OCI-LY1 (cell line): ENCODE results near the gene RPL36A.

ENCODE experiments used
- H2AFZ ChIP-seq: fragments of 200-600 bp; sonication (generic), shearing (Covaris generic); 2 replicates; pipeline ENCODE4 v1.6.0; 2014; ENCODE audit warnings: antibody characterized with exemption, mild to moderate bottlenecking, low read length
- H3F3A ChIP-seq: fragments of 200-600 bp; sonication (generic), shearing (Covaris generic); 2 replicates; pipeline ENCODE4 v1.6.0; 2014; ENCODE audit warnings: mild to moderate bottlenecking, antibody characterized with exemption, low read length, moderate library complexity; ENCODE audit not compliant: insufficient read depth
- H3K27ac ChIP-seq: fragments of 200-600 bp; sonication (generic); 2 replicates; pipeline ENCODE4 v1.5.1; 2014; ENCODE audit warnings: low read length, mixed run types, mild to moderate bottlenecking, low read depth; ENCODE audit not compliant: poor library complexity, severe bottlenecking
- H3K27me3 ChIP-seq: fragments of 200-600 bp; sonication (generic); 2 replicates; pipeline ENCODE4 v1.6.0; 2014; ENCODE audit warnings: antibody characterized with exemption, mild to moderate bottlenecking, low read length, moderate library complexity; ENCODE audit not compliant: insufficient read depth
- H3K36me3 ChIP-seq: fragments of 200-600 bp; sonication (generic); 2 replicates; pipeline ENCODE4 v1.6.1; 2014; ENCODE audit warnings: mild to moderate bottlenecking, antibody characterized with exemption, low read length, moderate library complexity, mixed read lengths; ENCODE audit not compliant: insufficient read depth
- H3K4me1 ChIP-seq: fragments of 200-600 bp; sonication (generic); 2 replicates; pipeline ENCODE4 v1.5.1; 2014; ENCODE audit warnings: mild to moderate bottlenecking, low read length, moderate library complexity; ENCODE audit not compliant: insufficient read depth, severe bottlenecking
- H3K4me2 ChIP-seq: fragments of 200-600 bp; sonication (generic), shearing (Covaris generic); 2 replicates; pipeline ENCODE4 v1.6.1; 2014; ENCODE audit warnings: low read length
- H3K4me3 ChIP-seq: fragments of 200-600 bp; sonication (generic); 2 replicates; pipeline ENCODE4 v1.5.1; 2014; ENCODE audit warnings: low read length, low read depth, mild to moderate bottlenecking, mixed read lengths; ENCODE audit not compliant: poor library complexity, severe bottlenecking
- H3K79me2 ChIP-seq: fragments of 200-600 bp; shearing (Covaris generic); 2 replicates; pipeline ENCODE4 v1.6.1; 2016; ENCODE audit warnings: mixed run types, low read length, mixed read lengths; ENCODE audit not compliant: insufficient read depth
- H3K9ac ChIP-seq: fragments of 200-600 bp; sonication (generic), shearing (Covaris generic); 2 replicates; pipeline ENCODE4 v1.6.1; 2014; ENCODE audit warnings: mild to moderate bottlenecking, low read length, mixed read lengths
- H3K9me2 ChIP-seq: fragments of 200-600 bp; sonication (generic), shearing (Covaris generic); 2 replicates; pipeline ENCODE4 v1.6.1; 2014; ENCODE audit warnings: low read depth, mild to moderate bottlenecking, low read length, mixed read lengths
- H3K9me3 ChIP-seq: fragments of 200-600 bp; shearing (Covaris generic); 2 replicates; pipeline ENCODE4 v1.6.1; 2014; ENCODE audit warnings: low read length, mixed read lengths
- H4K20me1 ChIP-seq: fragments of 200-600 bp; sonication (generic), shearing (Covaris generic); 2 replicates; pipeline ENCODE4 v1.6.0; 2016; ENCODE audit warnings: mild to moderate bottlenecking, low read length; ENCODE audit not compliant: insufficient read depth
- CTCF ChIP-seq: fragments of 200-600 bp; sonication (generic), shearing (Covaris generic); IDR thresholded peaks from 2 replicates; pipeline ENCODE4 v1.5.1; 2017; ENCODE audit warnings: mild to moderate bottlenecking, antibody characterized with exemption, low read length, moderate library complexity, mixed read lengths
- EZH2 ChIP-seq: fragments of 200-600 bp; sonication (generic), shearing (Covaris generic); IDR thresholded peaks from 2 replicates; pipeline ENCODE4 v1.8.0; 2017; ENCODE audit warnings: borderline replicate concordance, mixed run types, mild to moderate bottlenecking, antibody characterized with exemption, low read length, moderate library complexity, mixed read lengths

RPL36A gene

GRCh38 chrX:101349193-101349562 lies 41.6 kb upstream of the RPL36A start:
- Histone ChIP-seq H3K9me3 (no peaks in the 10 kb centered on the region), H3K27ac (peak overlapping the region; percentile 49), H3K4me2 (peak overlapping the region; percentile 96), H4K20me1 (no peaks in the 10 kb centered on the region), H2AFZ (no peak overlapping the region), H3K9me2 (no peaks in the 10 kb centered on the region), H3K9ac (peak overlapping the region; percentile 93), H3K36me3 (peaks cover 33% of the 10 kb centered on the region), H3K27me3 (no peaks in the 10 kb centered on the region), H3K4me3 (peak overlapping the region; percentile 95), H3K4me1 (peaks cover 20% of the 10 kb centered on the region), H3F3A (no peaks in the 10 kb centered on the region), H3K79me2 (peaks cover 21% of the 10 kb centered on the region)
- TF ChIP-seq EZH2: no peak
- TF ChIP-seq CTCF: no peak

GRCh38 chrX:101357166-101357795 lies 33.5 kb upstream of the RPL36A start:
- H3K27ac ChIP-seq: no peak overlapping the region
- H3K4me3 ChIP-seq: no peak overlapping the region
- no peaks in the 10 kb centered on the region for H3K9me3 ChIP-seq
- peak; percentile 32; the same call in 1 of the 2 replicates for TF ChIP-seq CTCF
- TF ChIP-seq EZH2: no peak
- H3K27me3 ChIP-seq: no peaks in the 10 kb centered on the region
- H4K20me1 ChIP-seq: no peaks in the 10 kb centered on the region
- H3K36me3 ChIP-seq: peaks cover 74% of the 10 kb centered on the region
- H3K79me2 ChIP-seq: no peaks in the 10 kb centered on the region
- no peak overlapping the region for H2AFZ ChIP-seq
- H3K4me2 ChIP-seq: no peak overlapping the region
- H3K4me1 ChIP-seq: no peaks in the 10 kb centered on the region
- no peaks in the 10 kb centered on the region for H3F3A ChIP-seq
- H3K9me2 ChIP-seq: no peaks in the 10 kb centered on the region
- no peak overlapping the region for H3K9ac ChIP-seq

- no peaks in the 10 kb centered on the region for H3K9me3 ChIP-seq
- no peaks in the 10 kb centered on the region for H3K79me2 ChIP-seq
- H4K20me1 ChIP-seq: no peaks in the 10 kb centered on the region
- H3K4me3 ChIP-seq: no peak overlapping the region
- no peaks in the 10 kb centered on the region for H3K9me2 ChIP-seq
- no peak overlapping the region for H3K27ac ChIP-seq
- H3F3A ChIP-seq: no peaks in the 10 kb centered on the region
- no peak overlapping the region for H3K4me2 ChIP-seq
- H2AFZ ChIP-seq: no peak overlapping the region
- H3K9ac ChIP-seq: no peak overlapping the region
- no peaks in the 10 kb centered on the region for H3K27me3 ChIP-seq
- peaks cover 64% of the 10 kb centered on the region for H3K36me3 ChIP-seq
- no peaks in the 10 kb centered on the region for H3K4me1 ChIP-seq
- TF ChIP-seq EZH2 (no peak), CTCF (no peak)
Observed at GRCh38 chrX:101359966-101360365, 30.8 kb upstream of the RPL36A start.
